ENCODE data around the gene ARMC9. TPM values are rescaled to one million over a fixed set of nuclear protein-coding genes. Genes with fewer than 3 reads are reported as not detected.

Gene ARMC9
- total RNA-seq, 1 donor from 2014 or later: 19.9 TPM

Other genes starting within 250 kb of the ARMC9 start
- gene SPATA3, start 202.5 kb upstream of the ARMC9 start, total RNA-seq: not detected in 2 replicates
- gene C2orf72, start 161.1 kb upstream of the ARMC9 start, total RNA-seq: under 0.01 and 1.1 TPM in 2 replicates
- 115 and 135 TPM in 2 replicates for gene PSMD1, start 141.8 kb upstream of the ARMC9 start, total RNA-seq
- 4.4 and 4.8 TPM in 2 replicates for gene HTR2B, start 73.6 kb upstream of the ARMC9 start, total RNA-seq
- gene B3GNT7, start 197.1 kb downstream of the ARMC9 start, total RNA-seq: 12.1 and 13.6 TPM in 2 replicates